ENCODE results near the gene ANKS1B.

- no peak for TF ChIP-seq CTCF (conservative IDR thresholded peaks at IDR 0.05; ENCODE audit: low read length)
- no peak for TF ChIP-seq EZH2phosphoT487 (IDR thresholded peaks at IDR 0.05; ENCODE audit: borderline replicate concordance)
Measured at GRCh38 chr12:99154983-99155336, 829.8 kb downstream of the ANKS1B start.
